GM18517 (cell line): Measurements from ENCODE around the gene PARK7.
"Not testable (repeated sequence)": the region's sequence is repeated elsewhere in the genome, so short reads cannot be mapped to it uniquely, and the experiment has no call there.

Source experiments
- ATAC-seq: cut with Tn5 transposase; IDR thresholded peaks from one replicate; pipeline ENCODE4 v1.9.1; 2021; ENCODE audit warnings: mild to moderate bottlenecking, moderate library complexity; ENCODE audit not compliant: unreplicated experiment

PARK7 gene

GRCh38 chr1:7942214-7942921 lies 19.1 kb upstream of the PARK7 start:
- ATAC-seq = no peak

- no peak for ATAC-seq
Observed at GRCh38 chr1:7943251-7943650, 18.3 kb upstream of the PARK7 start.

GRCh38 chr1:7948960-7949359 lies 12.6 kb upstream of the PARK7 start:
- no peak for ATAC-seq

GRCh38 chr1:7952791-7953190 lies 8.7 kb upstream of the PARK7 start:
- ATAC-seq = not testable (repeated sequence)

- ATAC-seq = peak; percentile 83
Observed at GRCh38 chr1:7953850-7954609, 7.5 kb upstream of the PARK7 start.

GRCh38 chr1:7954683-7955082 lies 6.8 kb upstream of the PARK7 start:
- no peak for ATAC-seq

- no peak for ATAC-seq
Observed at GRCh38 chr1:7956218-7957032, 5.1 kb upstream of the PARK7 start.

GRCh38 chr1:7960165-7960564 lies 1.3 kb upstream of the PARK7 start:
- no peak for ATAC-seq

- ATAC-seq = no peak
Observed at GRCh38 chr1:7960867-7961215, 670 bp upstream of the PARK7 start.

GRCh38 chr1:7962014-7962335 lies 464 bp downstream of the PARK7 start:
- ATAC-seq = peak; percentile 1

- ATAC-seq = no peak
Observed at GRCh38 chr1:7962636-7963377, 1.3 kb downstream of the PARK7 start.

- ATAC-seq = not testable (repeated sequence)
Observed at GRCh38 chr1:7963378-7963730, 1.8 kb downstream of the PARK7 start.

- ATAC-seq = not testable (repeated sequence)
Observed at GRCh38 chr1:7963841-7964240, 2.3 kb downstream of the PARK7 start.

- no peak for ATAC-seq
Observed at GRCh38 chr1:7964476-7964875, 3.0 kb downstream of the PARK7 start.

- no peak for ATAC-seq
Observed at GRCh38 chr1:7967196-7967595, 5.7 kb downstream of the PARK7 start.

- no peak for ATAC-seq
Observed at GRCh38 chr1:7967651-7968050, 6.1 kb downstream of the PARK7 start.

GRCh38 chr1:7970246-7970645 lies 8.7 kb downstream of the PARK7 start:
- no peak for ATAC-seq

- no peak for ATAC-seq
Observed at GRCh38 chr1:7971024-7971423, 9.5 kb downstream of the PARK7 start.

GRCh38 chr1:7972285-7972684 lies 10.8 kb downstream of the PARK7 start:
- ATAC-seq = no peak

- ATAC-seq = no peak
Observed at GRCh38 chr1:7973086-7973485, 11.6 kb downstream of the PARK7 start.

- no peak for ATAC-seq
Observed at GRCh38 chr1:7975212-7975865, 13.8 kb downstream of the PARK7 start.
